SK-N-SH treated with all-trans-retinoic acid at 6 μM for 48 hours (cell line): ENCODE data around the gene SLC13A4.

Experiments
- CREB5 ChIP-seq: fragments of 250-450 bp; sonication (Bioruptor Pico); IDR thresholded peaks from 2 replicates; pipeline ENCODE4 v1.5.1; 2020; ENCODE audit warnings: low read depth, mild to moderate bottlenecking, moderate library complexity
- CSDC2 ChIP-seq: fragments of 250-450 bp; sonication (Bioruptor Pico); IDR thresholded peaks from 2 replicates; pipeline ENCODE4 v1.5.0; 2020; ENCODE audit warnings: mild to moderate bottlenecking, moderate library complexity
- CSRNP3 ChIP-seq: fragments of 250-450 bp; sonication (Bioruptor Pico); IDR thresholded peaks from 2 replicates; pipeline ENCODE4 v1.5.1; 2021; ENCODE audit warnings: mild to moderate bottlenecking, moderate library complexity
- GLIS3 ChIP-seq: fragments of 250-450 bp; sonication (Bioruptor Pico); IDR thresholded peaks from 2 replicates; pipeline ENCODE4 v1.5.0; 2020; ENCODE audit warnings: mild to moderate bottlenecking, moderate library complexity
- ISL1 ChIP-seq: fragments of 250-450 bp; sonication (Bioruptor Pico); IDR thresholded peaks from 2 replicates; pipeline ENCODE4 v2.1.2; 2022; ENCODE audit warnings: mild to moderate bottlenecking, moderate library complexity
- OSR1 ChIP-seq: fragments of 250-450 bp; sonication (Bioruptor Pico); IDR thresholded peaks from 2 replicates; pipeline ENCODE4 v1.8.0; 2022; ENCODE audit warnings: moderate library complexity, mild to moderate bottlenecking, inconsistent platforms
- PATZ1 ChIP-seq: fragments of 250-450 bp; sonication (Bioruptor Pico); IDR thresholded peaks from 2 replicates; pipeline ENCODE4 v1.8.0; 2020; ENCODE audit warnings: mild to moderate bottlenecking, moderate library complexity, borderline replicate concordance
- RARB ChIP-seq: fragments of 250-450 bp; sonication (Bioruptor Pico); IDR thresholded peaks from 2 replicates; pipeline ENCODE4 v1.8.0; 2021; ENCODE audit warnings: mild to moderate bottlenecking, moderate library complexity
- SNAI2 ChIP-seq: fragments of 250-450 bp; sonication (Bioruptor Pico); IDR thresholded peaks from 2 replicates; pipeline ENCODE4 v1.5.0; 2020; ENCODE audit warnings: mild to moderate bottlenecking, moderate library complexity
- TSHZ2 ChIP-seq: fragments of 250-450 bp; sonication (Bioruptor Pico); IDR thresholded peaks from 2 replicates; pipeline ENCODE4 v1.5.0; 2020; ENCODE audit warnings: mild to moderate bottlenecking, moderate library complexity
- ZFP3 ChIP-seq: fragments of 250-450 bp; sonication (Bioruptor Pico); IDR thresholded peaks from 2 replicates; pipeline ENCODE4 v1.5.0; 2020; ENCODE audit warnings: mild to moderate bottlenecking, moderate library complexity
- ZFP30 ChIP-seq: fragments of 450-650 bp; formaldehyde crosslinking; IDR thresholded peaks from 2 replicates; pipeline ENCODE4 v1.5.0; 2022; ENCODE audit warnings: mild to moderate bottlenecking, moderate library complexity
- ZNF565 ChIP-seq: fragments of 450-650 bp; formaldehyde crosslinking; conservative IDR thresholded peaks from 2 replicates; pipeline ENCODE4 v1.5.0; 2020; ENCODE audit warnings: low read depth, mild to moderate bottlenecking, moderate library complexity
- ZNF8 ChIP-seq: fragments of 450-650 bp; formaldehyde crosslinking; IDR thresholded peaks from 2 replicates; pipeline ENCODE4 v1.5.0; 2020; ENCODE audit warnings: mild to moderate bottlenecking, moderate library complexity

- no peak for TF ChIP-seq ZNF565 (CRISPR knock-in tag)
- no peak for TF ChIP-seq CREB5 (CRISPR knock-in tag)
- TF ChIP-seq ZFP30 (CRISPR knock-in tag), result no peak
- TF ChIP-seq PATZ1 (CRISPR knock-in tag), result no peak
- no peak for TF ChIP-seq RARB (CRISPR knock-in tag)
- TF ChIP-seq OSR1 (CRISPR knock-in tag), result no peak
- no peak for TF ChIP-seq CSRNP3
- TF ChIP-seq GLIS3, result no peak
- TF ChIP-seq TSHZ2, result no peak
- TF ChIP-seq ISL1 (CRISPR knock-in tag), result no peak
- no peak for TF ChIP-seq CSDC2 (CRISPR knock-in tag)
- TF ChIP-seq SNAI2 (CRISPR knock-in tag), result no peak
- TF ChIP-seq ZFP3 (CRISPR knock-in tag), result no peak
- TF ChIP-seq ZNF8 (CRISPR knock-in tag), result no peak
Observed at GRCh38 chr7:135756191-135756590, 28.2 kb upstream of the SLC13A4 start.
